ENCODE measurements around the gene RDH5. TPM values are rescaled to one million over a fixed set of nuclear protein-coding genes. Genes with fewer than 3 reads are reported as not detected.

The RDH5 gene
- total RNA-seq, 1 experiment from 2014 or later, result 6.7 TPM

DNA sequence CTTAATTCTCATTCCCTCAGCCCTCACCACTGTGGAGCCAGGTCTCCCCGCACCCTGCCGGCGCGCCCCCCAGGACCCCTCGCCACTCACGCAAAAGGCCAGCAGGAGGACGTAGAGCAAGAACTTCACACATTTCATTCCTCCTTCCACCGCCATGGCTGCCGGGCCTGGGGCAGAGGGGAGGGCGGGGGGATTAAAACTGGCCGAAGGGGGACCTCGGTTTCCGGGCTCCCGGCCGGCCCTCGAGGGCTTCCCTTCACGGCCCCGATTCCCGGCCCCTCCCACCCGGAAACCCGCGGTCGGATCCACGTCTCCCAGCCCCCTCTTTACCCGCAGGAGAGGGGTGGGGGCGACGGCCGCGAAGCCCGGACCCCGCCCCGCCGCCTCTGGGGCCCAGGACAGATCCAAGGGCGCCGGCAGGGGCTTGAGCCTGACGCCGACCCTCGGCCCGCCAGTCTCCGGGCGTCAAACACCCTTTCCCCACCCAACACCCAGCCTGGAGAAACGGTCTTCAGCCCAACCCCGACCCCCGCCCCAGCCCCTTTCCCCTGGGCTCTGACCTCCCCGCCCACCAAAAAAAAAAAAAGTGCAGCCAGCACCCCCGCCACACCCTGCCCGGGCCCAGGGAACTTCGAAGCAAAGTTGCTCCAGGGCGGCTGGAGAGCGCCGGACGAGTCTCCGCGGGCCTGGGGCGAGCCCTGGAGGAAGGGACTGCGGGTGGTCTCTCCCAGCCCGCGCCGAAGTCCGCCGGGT lies 8.2 kb downstream of the RDH5 start:
- Histone ChIP-seq H3K27me3 (replicated peaks; ENCODE audit: insufficient read depth, low read depth, low read length, poor library complexity) (no peaks in the 10 kb centered on the region), H3K36me3 (ENCODE audit: insufficient read depth, low read length, poor library complexity, severe bottlenecking) (peaks cover 37% of the 10 kb centered on the region), H3K4me1 (ENCODE audit: insufficient read depth, low read length, poor library complexity, severe bottlenecking) (peaks cover 16% of the 10 kb centered on the region), H3K27ac (ENCODE audit: low read depth, low read length, poor library complexity, severe bottlenecking) (peak overlapping the region; percentile 92), H3K4me3 (ENCODE audit: low read depth, low read length, poor library complexity, severe bottlenecking) (peak overlapping the region; percentile 85), H3K9me3 (ENCODE audit: low read depth, low read length, poor library complexity, severe bottlenecking) (no peaks in the 10 kb centered on the region)
- no TSS peak for BruUV-seq (replicated peaks)
- TF ChIP-seq EZH2 (IDR thresholded peaks at IDR 0.05; ENCODE audit: borderline replicate concordance, low read depth, low read length, poor library complexity, severe bottlenecking), result no peak
- TF ChIP-seq, protein P1, sequence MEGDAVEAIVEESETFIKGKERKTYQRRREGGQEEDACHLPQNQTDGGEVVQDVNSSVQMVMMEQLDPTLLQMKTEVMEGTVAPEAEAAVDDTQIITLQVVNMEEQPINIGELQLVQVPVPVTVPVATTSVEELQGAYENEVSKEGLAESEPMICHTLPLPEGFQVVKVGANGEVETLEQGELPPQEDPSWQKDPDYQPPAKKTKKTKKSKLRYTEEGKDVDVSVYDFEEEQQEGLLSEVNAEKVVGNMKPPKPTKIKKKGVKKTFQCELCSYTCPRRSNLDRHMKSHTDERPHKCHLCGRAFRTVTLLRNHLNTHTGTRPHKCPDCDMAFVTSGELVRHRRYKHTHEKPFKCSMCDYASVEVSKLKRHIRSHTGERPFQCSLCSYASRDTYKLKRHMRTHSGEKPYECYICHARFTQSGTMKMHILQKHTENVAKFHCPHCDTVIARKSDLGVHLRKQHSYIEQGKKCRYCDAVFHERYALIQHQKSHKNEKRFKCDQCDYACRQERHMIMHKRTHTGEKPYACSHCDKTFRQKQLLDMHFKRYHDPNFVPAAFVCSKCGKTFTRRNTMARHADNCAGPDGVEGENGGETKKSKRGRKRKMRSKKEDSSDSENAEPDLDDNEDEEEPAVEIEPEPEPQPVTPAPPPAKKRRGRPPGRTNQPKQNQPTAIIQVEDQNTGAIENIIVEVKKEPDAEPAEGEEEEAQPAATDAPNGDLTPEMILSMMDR (conservative IDR thresholded peaks at IDR 0.05; ENCODE audit: low read depth, low read length), result no peak
- CTCF ChIA-PET, result interaction anchor here (1.7 kb wide), 1 partner anchor 71 kb away, joined by 4 read pairs; no protein-coding TSS in a partner anchor
- peak; percentile 55 for DNase-seq (ENCODE audit: low spot score)
- intact Hi-C loops (cut with micrococcal nuclease; ENCODE audit: unreplicated experiment), result no loop called here
- POLR2A ChIA-PET (ENCODE audit: low non-redundant PET), result no interaction called here

DNA sequence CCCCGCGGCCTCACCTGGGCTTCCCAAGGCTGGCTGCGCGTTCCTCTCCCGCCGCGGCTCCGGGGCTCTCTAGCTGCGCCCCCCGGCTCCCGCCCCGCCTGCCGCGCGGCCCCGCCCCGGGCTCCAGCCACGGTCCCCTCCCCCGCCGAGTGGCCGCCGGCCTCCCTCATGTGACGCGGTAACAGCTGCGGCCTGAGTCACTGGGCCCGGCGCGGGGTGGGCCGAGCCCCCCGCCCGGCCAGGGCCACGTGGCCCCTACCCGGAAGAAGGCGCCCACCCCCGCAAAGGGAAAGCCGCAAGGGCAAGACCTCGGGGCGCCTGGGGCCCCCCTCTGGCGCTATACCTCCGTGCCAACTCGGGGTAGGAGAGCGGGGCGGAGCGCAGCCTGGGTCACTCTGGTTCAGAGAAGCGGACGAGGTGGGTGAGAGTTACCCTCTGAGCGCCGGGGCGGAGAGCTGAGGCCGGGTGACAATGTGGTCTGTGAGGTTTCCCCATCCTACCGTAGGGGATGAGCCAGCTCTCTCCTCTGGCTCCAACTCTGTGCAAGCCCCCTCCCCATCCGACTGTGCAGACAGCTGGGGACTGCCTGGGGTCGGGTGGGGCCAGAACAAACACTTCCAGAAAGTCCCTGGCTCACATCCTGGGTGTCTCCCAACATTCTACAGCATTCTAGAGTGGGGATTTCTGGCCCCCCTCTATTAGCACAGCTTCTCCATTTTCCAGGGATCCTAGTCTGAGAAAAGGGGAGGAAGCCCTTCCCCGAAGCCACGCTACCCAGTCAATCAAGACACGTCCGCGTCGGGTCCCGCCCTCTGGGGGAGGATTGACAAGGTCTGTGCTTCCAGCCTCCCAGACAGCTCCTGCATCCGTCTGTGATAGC lies 9.0 kb downstream of the RDH5 start, which contains the start of gene CD63:
Gene CD63, minus strand, starts transcription at position 71 of the 880 bp plus-strand sequence. CDS start 668 bp downstream, outside the sequence.
- POLR2A ChIA-PET (ENCODE audit: low non-redundant PET), result no interaction called here
- BruUV-seq (replicated peaks), result no TSS peak
- H3K27me3 ChIP-seq (replicated peaks; ENCODE audit: insufficient read depth, low read depth, low read length, poor library complexity), result no peaks in the 10 kb centered on the region
- TF ChIP-seq, protein P1 (conservative IDR thresholded peaks at IDR 0.05; ENCODE audit: low read depth, low read length), result no peak
- no peak for TF ChIP-seq EZH2 (IDR thresholded peaks at IDR 0.05; ENCODE audit: borderline replicate concordance, low read depth, low read length, poor library complexity, severe bottlenecking)
- peaks cover 16% of the 10 kb centered on the region for H3K4me1 ChIP-seq (ENCODE audit: insufficient read depth, low read length, poor library complexity, severe bottlenecking)
- H3K36me3 ChIP-seq (ENCODE audit: insufficient read depth, low read length, poor library complexity, severe bottlenecking), result peaks cover 31% of the 10 kb centered on the region
- H3K9me3 ChIP-seq (ENCODE audit: low read depth, low read length, poor library complexity, severe bottlenecking), result no peaks in the 10 kb centered on the region
- peak within 1 kb of the TSS; percentile 85 for H3K4me3 ChIP-seq (ENCODE audit: low read depth, low read length, poor library complexity, severe bottlenecking)
- DNase-seq (ENCODE audit: low spot score), result peak; percentile 94
- CTCF ChIA-PET, result interaction anchor here (1.0 to 1.7 kb wide), 2 partner anchors 9 to 72 kb away, joined by 4 read pairs; no protein-coding TSS in a partner anchor
- H3K27ac ChIP-seq (ENCODE audit: low read depth, low read length, poor library complexity, severe bottlenecking), result peak within 1 kb of the TSS; percentile 92
- intact Hi-C loops (cut with micrococcal nuclease; ENCODE audit: unreplicated experiment), result no loop called here

Data from A673 (cell line).